Measurements from ENCODE around the gene GRB14.

Gene GRB14

DNA sequence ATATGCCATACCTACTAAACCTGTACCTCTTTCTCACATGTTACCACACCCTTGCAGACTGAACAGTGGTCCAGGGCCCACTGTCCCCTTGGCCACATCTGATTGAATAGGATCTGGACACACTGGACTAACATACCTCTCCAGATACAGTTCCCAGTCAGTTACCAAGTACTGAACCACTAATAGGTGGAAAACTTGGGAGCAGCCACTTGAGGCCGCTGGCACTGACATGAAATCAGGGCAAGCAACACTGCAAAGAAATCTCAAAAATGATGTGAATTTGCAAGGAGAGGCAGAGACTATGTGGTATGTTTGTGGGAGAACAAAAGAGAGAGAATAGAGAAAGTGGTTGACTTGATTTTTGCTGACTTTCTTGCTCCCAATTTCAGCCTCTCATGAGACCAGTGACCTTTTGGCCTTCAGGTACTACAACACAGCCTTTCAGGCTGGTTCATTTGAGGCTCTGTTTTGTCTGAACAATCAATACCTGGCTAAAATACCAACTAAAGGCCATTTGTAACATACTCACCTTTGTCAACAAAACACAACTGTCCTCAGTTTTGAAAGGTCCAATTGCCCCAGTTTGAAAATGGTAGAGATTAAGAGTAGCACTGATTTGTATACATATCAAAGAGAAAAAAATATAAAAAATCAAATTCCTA lies 7.8 kb downstream of the GRB14 start:
- no peak for DNase-seq (ENCODE audit: low spot score)

- no peak for DNase-seq (ENCODE audit: low spot score)
Observed at GRCh38 chr2:164609790-164610189, 11.5 kb downstream of the GRB14 start.

- peak; percentile 9 for DNase-seq (ENCODE audit: low spot score)
Observed at GRCh38 chr2:164606557-164606956, 14.7 kb downstream of the GRB14 start.

- DNase-seq (ENCODE audit: low spot score) = no peak
Observed at GRCh38 chr2:164605295-164605694, 16.0 kb downstream of the GRB14 start.

DNA sequence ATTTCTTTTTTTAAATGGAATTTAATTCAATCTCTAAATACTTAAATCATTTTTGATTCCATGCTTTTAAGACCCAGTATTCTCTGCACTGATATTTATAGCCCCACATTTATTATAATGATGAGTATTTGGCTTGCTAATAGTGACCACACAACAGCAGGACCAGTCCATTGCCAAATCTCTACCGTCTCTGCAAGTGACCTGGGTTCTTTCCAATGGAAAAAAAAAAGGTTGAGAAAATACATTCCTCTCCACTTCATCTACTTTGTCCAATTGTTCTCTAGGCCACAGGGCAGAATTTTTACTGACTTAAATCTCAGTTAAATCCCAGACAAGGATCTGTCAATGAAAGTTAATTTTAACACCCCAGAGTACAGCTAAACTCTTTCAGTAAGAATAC lies 20.5 kb downstream of the GRB14 start:
- no peak for DNase-seq (ENCODE audit: low spot score)

DNA sequence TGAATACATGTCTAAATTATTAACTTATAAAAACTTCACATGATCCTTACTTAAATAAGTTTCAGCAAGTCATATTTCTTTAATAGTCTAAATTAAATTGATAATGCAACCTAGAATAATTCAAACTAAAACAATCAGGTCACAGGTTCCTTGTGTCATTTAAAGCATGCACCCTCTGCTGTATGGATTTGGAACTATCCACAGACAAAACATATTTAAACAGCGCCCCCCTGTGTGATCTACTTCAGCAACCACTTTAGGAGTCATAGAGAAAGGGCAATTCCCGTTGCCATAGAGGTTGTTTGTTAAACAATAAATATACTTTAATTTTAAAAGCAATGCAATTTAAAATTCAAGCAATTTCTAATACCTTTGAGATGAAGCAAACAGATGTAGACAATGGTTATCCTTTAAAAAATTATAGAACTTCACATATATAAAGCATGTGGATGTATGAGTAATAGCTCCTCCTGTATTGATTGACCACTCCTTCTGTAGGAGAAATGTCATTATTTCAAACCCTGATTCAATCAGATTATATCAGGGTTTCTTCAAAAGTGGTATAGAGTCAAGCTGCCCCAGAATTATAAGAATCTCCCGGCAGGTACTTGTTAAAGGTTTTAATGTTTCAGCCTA lies 21.2 kb downstream of the GRB14 start:
- DNase-seq (ENCODE audit: low spot score) = peak; percentile 48

- no peak for DNase-seq (ENCODE audit: low spot score)
Observed at GRCh38 chr2:164597983-164598382, 23.3 kb downstream of the GRB14 start.

DNA sequence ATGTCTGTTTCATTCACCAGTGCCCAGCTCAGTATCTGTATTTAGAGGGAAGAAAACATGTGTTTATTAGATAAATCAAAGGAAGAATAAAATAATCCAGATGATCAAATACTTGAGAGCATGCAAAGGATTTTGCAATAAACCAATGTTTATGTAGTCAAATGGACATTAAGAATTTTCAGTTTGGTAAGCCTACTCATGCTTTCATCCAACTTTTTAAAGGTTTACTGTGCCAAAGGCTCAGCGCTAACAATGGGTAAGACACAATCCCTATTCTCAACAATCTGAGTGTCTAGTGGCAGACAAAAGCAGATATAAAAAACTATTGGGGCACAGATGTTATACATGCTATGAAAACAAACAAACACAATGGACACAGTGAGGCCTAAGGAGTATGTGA lies 26.3 kb downstream of the GRB14 start:
- DNase-seq (ENCODE audit: low spot score) = no peak

DNA sequence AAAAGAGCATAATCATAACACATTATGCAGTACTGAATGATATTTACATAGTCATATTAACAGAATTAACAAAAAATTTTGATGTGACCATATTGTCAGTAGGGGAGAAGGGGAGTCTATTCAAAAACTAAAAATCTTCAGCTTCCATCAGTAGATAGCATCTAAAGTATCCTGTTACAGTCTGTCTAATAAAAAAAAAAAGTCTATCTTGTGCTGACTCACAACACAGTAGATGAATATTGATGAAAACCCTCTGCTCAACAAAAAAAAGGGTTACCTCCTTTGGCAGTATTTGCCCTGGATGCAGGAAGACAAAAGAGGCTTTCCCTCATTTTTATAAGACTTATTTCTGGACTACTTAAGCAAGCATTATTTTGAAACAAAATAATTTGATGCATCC lies 27.3 kb downstream of the GRB14 start:
- peak; percentile 8 for DNase-seq (ENCODE audit: low spot score)

- DNase-seq (ENCODE audit: low spot score) = no peak
Observed at GRCh38 chr2:164593541-164593940, 27.7 kb downstream of the GRB14 start.

DNA sequence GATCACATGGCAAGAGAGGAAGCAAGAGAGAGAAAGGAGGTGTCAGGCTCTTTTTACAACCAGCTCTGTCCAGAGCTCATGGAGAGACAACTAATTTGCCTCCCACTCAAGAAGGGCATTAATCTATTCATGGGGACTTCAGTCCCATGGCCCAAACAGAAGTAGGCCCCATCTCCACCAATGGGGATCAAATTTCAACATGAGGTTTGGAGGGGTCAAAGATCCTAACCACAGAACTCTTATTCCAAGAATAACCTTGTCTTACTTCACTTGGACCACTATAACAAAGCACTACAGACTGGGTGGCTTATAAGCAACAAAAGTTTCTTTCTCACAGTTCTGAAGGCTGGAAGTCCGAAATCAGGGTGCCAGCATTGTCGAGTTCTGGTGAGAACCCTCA lies 31.8 kb downstream of the GRB14 start:
- DNase-seq (ENCODE audit: low spot score) = no peak

DNA sequence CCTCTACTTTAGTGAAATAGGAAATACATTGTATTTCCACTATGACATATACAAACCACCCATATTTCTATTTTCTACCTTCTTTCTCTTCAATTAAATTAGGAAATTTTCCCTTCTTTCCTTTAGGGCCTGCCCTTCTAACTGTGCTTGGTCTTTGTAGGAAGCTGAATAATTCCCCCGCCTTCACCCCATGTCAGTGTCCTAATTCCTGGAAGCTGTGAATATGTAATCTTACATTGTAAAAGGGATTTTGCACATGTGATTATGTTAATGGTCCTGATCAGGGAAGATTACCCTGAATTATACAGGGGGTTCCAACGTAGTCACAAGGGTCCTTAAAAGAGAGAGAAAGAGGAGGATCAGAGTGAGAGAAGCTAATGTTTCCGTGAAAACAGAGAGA lies 40.2 kb downstream of the GRB14 start:
- no peak for DNase-seq (ENCODE audit: low spot score)

DNA sequence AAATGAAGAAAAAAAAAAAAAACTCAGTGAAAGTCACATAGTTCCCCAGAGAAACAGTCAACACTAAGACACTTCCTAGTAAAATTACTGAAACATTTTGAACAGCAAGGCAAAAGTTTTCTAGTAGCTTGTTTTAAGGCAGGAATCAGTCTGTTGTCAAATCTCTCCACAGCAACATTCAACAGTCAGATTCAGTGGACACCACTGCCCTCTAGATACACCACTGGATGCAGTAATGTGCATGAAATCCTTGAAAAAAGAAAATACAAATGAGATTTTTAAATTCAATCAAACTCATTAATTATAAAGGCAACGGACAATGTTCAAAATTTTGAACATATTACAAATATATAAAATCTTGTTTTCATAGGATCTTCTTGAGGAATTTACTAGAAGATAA lies 46.4 kb downstream of the GRB14 start:
- no peak for DNase-seq (ENCODE audit: low spot score)

- DNase-seq (ENCODE audit: low spot score) = no peak
Observed at GRCh38 chr2:164570475-164570874, 50.8 kb downstream of the GRB14 start.

GRCh38 chr2:164569378-164569777 lies 51.9 kb downstream of the GRB14 start:
- no peak for DNase-seq (ENCODE audit: low spot score)

DNA sequence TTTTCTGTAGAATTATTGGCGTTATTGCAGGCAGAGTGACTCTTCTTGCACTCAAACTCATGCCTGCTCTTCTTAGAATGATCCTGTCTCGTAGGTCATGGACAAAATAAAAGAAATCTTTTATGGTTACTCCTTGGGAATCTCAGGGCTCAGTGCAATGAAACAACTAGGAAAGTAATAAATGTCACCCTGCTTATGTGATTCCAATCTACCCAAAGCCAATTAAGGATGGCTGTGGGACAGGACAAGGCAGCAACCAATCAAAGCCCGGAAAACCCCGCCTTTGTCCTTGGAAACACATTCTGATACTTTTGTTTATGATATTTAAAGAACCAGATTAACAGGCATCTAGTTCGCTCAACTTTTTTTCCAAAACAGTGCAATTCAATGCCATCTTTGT lies 53.0 kb downstream of the GRB14 start:
- DNase-seq (ENCODE audit: low spot score) = no peak

DNA sequence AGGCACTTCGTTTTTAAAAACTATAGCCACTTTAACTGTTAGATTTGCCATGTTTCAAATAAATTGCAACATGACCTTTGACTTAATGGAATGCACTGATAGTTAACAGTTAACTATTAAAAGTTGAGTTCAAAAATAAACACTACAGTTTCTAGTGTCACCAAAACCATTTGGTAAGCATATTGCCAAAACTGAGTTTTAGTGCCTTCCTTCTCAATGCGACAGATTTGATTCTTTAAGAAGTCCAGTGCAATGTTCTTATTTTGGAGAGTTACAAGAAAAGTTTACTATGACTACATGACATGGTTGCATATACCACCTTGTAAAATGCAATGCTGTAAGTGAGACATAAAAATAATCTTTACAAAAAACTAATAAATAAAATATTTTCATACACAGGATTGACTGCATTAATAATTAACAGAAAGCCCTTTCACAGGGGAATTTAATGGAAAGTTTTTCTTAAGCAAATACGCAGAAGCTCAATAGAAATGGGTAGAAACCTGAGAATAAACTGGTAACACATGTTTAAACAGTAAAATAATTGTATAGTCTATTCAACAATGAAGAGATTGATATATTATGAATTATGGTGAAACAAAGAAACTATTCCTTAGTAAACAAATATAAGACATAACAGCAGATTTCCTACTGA lies 53.8 kb downstream of the GRB14 start:
- no peak for DNase-seq (ENCODE audit: low spot score)

GRCh38 chr2:164565359-164565758 lies 55.9 kb downstream of the GRB14 start:
- DNase-seq (ENCODE audit: low spot score) = no peak

DNA sequence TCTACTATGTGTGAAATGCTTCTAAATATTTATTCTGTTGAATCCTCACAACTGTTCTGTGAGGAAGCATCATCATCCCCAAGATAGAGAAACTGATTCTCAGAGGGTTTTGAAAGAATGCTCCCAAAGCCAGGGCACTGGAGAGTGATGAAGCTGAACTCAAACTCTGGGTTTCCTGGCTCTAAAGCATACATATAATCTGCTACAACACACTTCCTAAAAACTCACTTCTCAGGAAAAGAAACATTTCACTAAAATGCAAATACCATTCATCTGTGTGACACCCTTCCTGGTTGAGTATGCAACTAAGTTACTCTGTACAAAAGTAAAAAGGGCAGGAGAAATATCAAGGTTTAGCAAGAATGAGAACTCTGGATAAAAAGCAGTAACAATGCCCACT lies 58.6 kb downstream of the GRB14 start:
- no peak for DNase-seq (ENCODE audit: low spot score)

DNA sequence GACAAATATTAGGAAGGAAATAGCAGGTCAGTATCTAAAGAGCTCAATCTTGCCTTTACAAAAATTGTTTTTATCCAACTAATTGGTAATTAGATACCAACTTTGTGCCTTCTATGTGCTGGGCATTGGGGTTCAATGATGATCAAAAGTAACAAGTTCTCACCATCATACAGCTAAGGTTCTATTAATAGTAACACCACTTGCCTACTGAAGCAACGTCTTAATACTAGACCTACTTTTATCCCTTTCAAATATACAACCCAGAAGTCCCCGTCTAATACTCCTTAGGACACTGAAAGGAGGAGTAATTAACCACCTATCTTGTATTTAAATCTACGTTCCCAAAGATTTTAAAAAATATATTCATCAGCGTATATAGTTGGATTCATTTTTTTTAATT lies 59.3 kb downstream of the GRB14 start:
- no peak for DNase-seq (ENCODE audit: low spot score)

- DNase-seq (ENCODE audit: low spot score) = no peak
Observed at GRCh38 chr2:164561416-164561815, 59.9 kb downstream of the GRB14 start.

DNA sequence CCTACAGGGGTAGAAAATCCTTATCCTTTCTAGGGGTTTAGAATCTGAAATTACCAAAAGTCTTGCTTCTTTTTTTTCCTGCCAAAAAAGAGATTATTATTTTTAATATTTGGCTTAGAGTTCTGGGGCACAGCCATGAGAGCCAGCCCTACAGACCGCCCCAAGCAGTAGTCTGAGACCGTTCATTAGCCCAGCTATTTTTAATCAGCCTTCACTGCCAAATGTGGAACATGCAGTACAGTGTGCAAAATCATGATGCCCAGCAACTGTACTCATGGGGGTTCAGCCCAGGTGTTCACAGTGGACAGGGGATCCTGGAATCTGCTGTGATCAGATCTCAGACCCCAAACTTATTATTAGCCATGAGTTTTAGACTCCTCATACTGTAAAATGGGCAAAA lies 60.4 kb downstream of the GRB14 start:
- DNase-seq (ENCODE audit: low spot score) = no peak

DNA sequence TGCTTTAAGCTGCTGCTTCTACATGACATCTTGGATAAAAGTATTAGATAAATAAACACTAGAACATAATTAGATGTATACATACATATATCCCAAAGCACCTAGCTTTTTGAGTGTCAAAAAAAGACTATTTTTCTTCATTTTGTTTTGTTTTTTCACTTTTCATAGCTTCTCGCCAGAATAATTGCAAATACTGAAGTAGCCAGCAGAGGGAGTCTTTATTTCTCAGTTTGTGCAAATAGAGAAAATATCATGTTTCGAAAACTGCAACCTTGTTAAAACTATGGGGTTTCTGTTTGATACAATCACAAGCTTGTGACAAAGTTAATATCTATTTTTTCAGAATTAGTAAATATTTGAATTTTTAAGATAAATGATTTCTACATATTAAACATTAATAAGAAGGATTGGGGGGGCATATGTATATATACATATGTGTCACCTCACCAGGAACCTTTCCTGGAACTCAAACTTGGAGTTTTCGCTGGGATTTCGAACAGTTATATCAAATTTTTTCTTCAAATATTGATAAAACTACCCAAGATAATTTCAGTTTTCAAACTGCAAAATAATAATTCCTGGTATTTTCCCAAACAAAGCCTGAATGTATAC lies 61.0 kb downstream of the GRB14 start:
- peak; percentile 33 for DNase-seq (ENCODE audit: low spot score)
